22Rv1 (cell line): Measurements from ENCODE around the gene HDAC10.

Experiments used
- H3K27ac ChIP-seq: fragments of 450-650 bp; 2 replicates; pipeline ENCODE4 v1.5.1; 2017
- CTCF ChIP-seq: fragments of 450-650 bp; IDR thresholded peaks from 2 replicates; pipeline ENCODE4 v1.5.1; 2017; ENCODE audit warnings: mild to moderate bottlenecking
- ZFX ChIP-seq: fragments of 450-650 bp; IDR thresholded peaks from 2 replicates; pipeline ENCODE4 v1.6.1; 2017; ENCODE audit warnings: antibody characterized with exemption, borderline replicate concordance

The HDAC10 gene

GRCh38 chr22:50217543-50218152, 33.4 kb downstream of the HDAC10 start:
- peak overlapping the region; percentile 56 for H3K27ac ChIP-seq
- TF ChIP-seq CTCF = no peak
- no peak for TF ChIP-seq ZFX

DNA sequence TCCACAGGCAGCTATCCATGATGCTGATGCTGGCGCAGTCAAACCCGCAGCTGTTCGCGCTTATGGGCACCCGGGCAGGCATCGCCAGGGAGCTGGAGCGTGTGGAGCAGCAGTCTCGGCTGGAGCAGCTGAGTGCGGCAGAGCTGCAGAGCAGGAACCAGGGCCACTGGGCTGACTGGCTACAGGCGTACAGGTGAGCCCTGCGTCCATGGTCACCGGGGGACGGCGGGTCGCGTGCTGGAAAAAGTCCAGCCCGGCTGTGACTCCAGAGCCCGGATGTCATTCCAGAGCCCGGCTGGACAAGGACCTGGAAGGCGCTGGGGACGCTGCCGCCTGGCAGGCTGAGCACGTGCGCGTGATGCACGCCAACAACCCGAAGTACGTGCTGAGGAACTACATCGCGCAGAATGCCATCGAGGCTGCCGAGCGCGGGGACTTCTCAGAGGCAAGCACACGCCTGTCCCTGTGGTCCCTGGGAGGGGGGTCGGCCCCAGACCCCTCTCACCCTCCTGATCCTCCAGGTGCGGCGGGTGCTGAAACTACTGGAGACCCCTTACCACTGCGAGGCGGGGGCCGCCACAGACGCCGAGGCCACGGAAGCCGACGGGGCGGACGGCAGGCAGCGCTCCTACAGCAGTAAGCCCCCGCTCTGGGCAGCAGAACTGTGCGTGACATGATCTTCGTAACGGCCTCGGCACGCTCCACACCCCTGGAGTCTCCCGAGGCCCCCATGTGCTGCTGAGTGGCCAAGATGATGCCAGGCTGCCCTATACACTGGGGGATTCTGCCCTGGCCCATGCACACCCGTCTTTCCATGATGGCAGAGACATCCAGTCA, 34.2 kb downstream of the HDAC10 start:
- H3K27ac ChIP-seq = peak overlapping the region; percentile 37; the same call in 1 of the 2 replicates
- TF ChIP-seq ZFX = no peak
- TF ChIP-seq CTCF = no peak

GRCh38 chr22:50216055-50216683, 34.9 kb downstream of the HDAC10 start:
- H3K27ac ChIP-seq = peak overlapping the region; percentile 37; the same call in 1 of the 2 replicates
- TF ChIP-seq CTCF (no peak), ZFX (no peak)

GRCh38 chr22:50215297-50216054, 35.6 kb downstream of the HDAC10 start:
- H3K27ac ChIP-seq = peak overlapping the region; percentile 37; the same call in 1 of the 2 replicates
- no peak for TF ChIP-seq ZFX
- TF ChIP-seq CTCF = no peak

DNA sequence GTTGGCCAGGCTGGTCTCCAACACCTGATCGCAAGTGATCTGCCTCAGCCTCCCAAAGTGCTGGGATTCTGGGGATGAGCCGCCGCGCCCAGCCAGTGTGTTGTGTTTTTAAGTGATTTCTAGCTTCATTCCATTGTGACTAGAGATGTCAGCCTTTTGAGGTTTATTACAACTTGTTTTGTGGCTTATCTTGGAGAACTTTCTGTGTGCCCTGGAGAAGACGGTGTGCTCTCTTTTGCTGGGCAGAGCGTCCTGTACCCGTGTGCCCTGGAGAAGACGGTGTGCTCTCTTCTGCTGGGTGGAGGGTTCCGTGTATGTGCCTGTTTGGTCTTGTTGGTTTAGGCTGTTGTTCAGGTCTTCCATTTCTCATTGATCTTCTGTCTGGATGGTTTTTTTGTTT, 37.8 kb downstream of the HDAC10 start:
- TF ChIP-seq CTCF (no peak), ZFX (no peak)

GRCh38 chr22:50211147-50211546, 39.9 kb downstream of the HDAC10 start:
- H3K27ac ChIP-seq = no peak overlapping the region
- no peak for TF ChIP-seq ZFX
- no peak for TF ChIP-seq CTCF

More for the DNA sequence above, 37.8 kb downstream of the HDAC10 start:
- H3K27ac ChIP-seq = peak overlapping the region; percentile 37; the same call in 1 of the 2 replicates
